GM23338 (cell line): ENCODE results near the gene CHN1. TPM values are rescaled to one million over a fixed set of nuclear protein-coding genes. Genes with fewer than 3 reads are reported as not detected.

Experiments used
- ATAC-seq: fragments of 200-7000 bp; cut with Tn5 transposase; 3 replicates; pipeline ENCODE4 v1.9.1; 2020
- DNase-seq: peaks from one replicate; pipeline ENCODE4 v3.0.0-alpha.2; 2015; ENCODE audit warnings: low spot score
- H2AFZ ChIP-seq: fragments of 200-600 bp; sonication (generic); 2 replicates; pipeline ENCODE4 v1.8.0; 2016; ENCODE audit warnings: antibody characterized with exemption, mild to moderate bottlenecking, moderate library complexity
- H3F3A ChIP-seq: fragments of 200-600 bp; sonication (generic); replicated peaks from 2 replicates; pipeline ENCODE4 v1.8.0; 2017; ENCODE audit warnings: antibody characterized with exemption, mixed run types, low read depth
- H3K27ac ChIP-seq: fragments of 200-600 bp; sonication (generic); 2 replicates; pipeline ENCODE4 v1.6.1; 2016; ENCODE audit warnings: low read depth
- H3K27me3 ChIP-seq: fragments of 200-600 bp; sonication (generic); 2 replicates; pipeline ENCODE4 v1.8.0; 2016; ENCODE audit warnings: mild to moderate bottlenecking, mixed run types, moderate library complexity; ENCODE audit not compliant: insufficient read depth
- H3K36me3 ChIP-seq: fragments of 200-600 bp; sonication (generic); 2 replicates; pipeline ENCODE4 v1.8.0; 2016; ENCODE audit warnings: mild to moderate bottlenecking; ENCODE audit not compliant: insufficient read depth
- H3K4me1 ChIP-seq: fragments of 200-600 bp; sonication (generic); 2 replicates; pipeline ENCODE4 v1.8.0; 2016; ENCODE audit warnings: mild to moderate bottlenecking, moderate library complexity; ENCODE audit not compliant: insufficient read depth
- H3K4me2 ChIP-seq: fragments of 200-600 bp; sonication (generic); 2 replicates; pipeline ENCODE4 v1.7.1; 2017; ENCODE audit warnings: mixed run types
- H3K4me3 ChIP-seq: fragments of 200-600 bp; sonication (generic); 2 replicates; pipeline ENCODE4 v1.6.1; 2016; ENCODE audit warnings: mixed run types
- H3K79me2 ChIP-seq: fragments of 200-600 bp; sonication (generic); replicated peaks from 2 replicates; pipeline ENCODE4 v1.8.0; 2017; ENCODE audit warnings: mild to moderate bottlenecking; ENCODE audit not compliant: insufficient read depth
- H3K9me2 ChIP-seq: fragments of 200-600 bp; sonication (generic); 2 replicates; pipeline ENCODE4 v1.8.0; 2017; ENCODE audit not compliant: insufficient read depth
- H4K20me1 ChIP-seq: fragments of 200-600 bp; sonication (generic); replicated peaks from 2 replicates; pipeline ENCODE4 v1.8.0; 2017; ENCODE audit warnings: mild to moderate bottlenecking; ENCODE audit not compliant: insufficient read depth
- H3K27ac Mint-ChIP-seq: 2 replicates; pipeline ENCODE4 v1.8.0; 2020; ENCODE audit warnings: inconsistent platforms, mild to moderate bottlenecking, moderate library complexity, mixed read lengths
- H3K27me3 Mint-ChIP-seq: 3 replicates; pipeline ENCODE4 v1.8.0; 2022; ENCODE audit warnings: low read depth, mild to moderate bottlenecking, moderate library complexity, mixed read lengths, inconsistent platforms; ENCODE audit not compliant: insufficient read depth, poor library complexity
- H3K36me3 Mint-ChIP-seq: 3 replicates; pipeline ENCODE4 v1.8.0; 2021; ENCODE audit warnings: low read depth, mild to moderate bottlenecking, inconsistent platforms, moderate library complexity, mixed read lengths
- H3K4me1 Mint-ChIP-seq: 3 replicates; pipeline ENCODE4 v1.8.0; 2020; ENCODE audit warnings: mild to moderate bottlenecking, inconsistent platforms, mixed read lengths
- H3K4me3 Mint-ChIP-seq: 3 replicates; pipeline ENCODE4 v1.8.0; 2021; ENCODE audit warnings: moderate library complexity, mild to moderate bottlenecking, inconsistent platforms, mixed read lengths
- H3K9me3 Mint-ChIP-seq: 3 replicates; pipeline ENCODE4 v1.8.0; 2020; ENCODE audit warnings: moderate library complexity, mild to moderate bottlenecking, inconsistent platforms, mixed read lengths
- EZH2 ChIP-seq: fragments of 200-600 bp; sonication (generic); IDR thresholded peaks from one replicate; pipeline ENCODE4 v1.8.0; 2017; ENCODE audit warnings: antibody characterized with exemption, mild to moderate bottlenecking, low read depth; ENCODE audit not compliant: unreplicated experiment
- EZH2phosphoT487 ChIP-seq: fragments of 200-600 bp; sonication (generic); IDR thresholded peaks from one replicate; pipeline ENCODE4 v1.8.1; 2018; ENCODE audit warnings: antibody characterized with exemption; ENCODE audit not compliant: unreplicated experiment
- JUNB ChIP-seq: IDR thresholded peaks from one replicate; pipeline ENCODE4 v1.6.1; 2016; ENCODE audit warnings: antibody characterized with exemption; ENCODE audit not compliant: unreplicated experiment
- NANOG ChIP-seq: IDR thresholded peaks from 2 replicates; pipeline ENCODE4 v1.6.1; 2016; ENCODE audit warnings: antibody characterized with exemption, borderline replicate concordance
- POLR2AphosphoS5 ChIP-seq: IDR thresholded peaks from 2 replicates; pipeline ENCODE4 v1.6.1; 2016; ENCODE audit warnings: antibody characterized with exemption, low read depth
- STAT1 ChIP-seq: IDR thresholded peaks from one replicate; pipeline ENCODE4 v1.6.1; 2016; ENCODE audit warnings: antibody characterized with exemption; ENCODE audit not compliant: unreplicated experiment
- ZNF114 ChIP-seq: fragments of 250-450 bp; sonication (Bioruptor Pico); IDR thresholded peaks from 2 replicates; pipeline ENCODE4 v1.5.0; 2020; ENCODE audit warnings: mild to moderate bottlenecking, moderate library complexity
- ZNF331 ChIP-seq: fragments of 250-450 bp; sonication (Bioruptor Pico); IDR thresholded peaks from 2 replicates; pipeline ENCODE4 v1.5.0; 2020; ENCODE audit warnings: low read depth, mild to moderate bottlenecking, moderate library complexity
- polyA plus RNA-seq: library from polyadenylated mRNA; unstranded; fragments of >200 nt; fragmentation: Nextera tagmentation; extraction: Ambion mirVana; gene quantifications from 2 replicates; pipeline ENCODE4 v1.2.1, GENCODE V29; 2016
- total RNA-seq: library from RNA; depleted of rRNA; stranded (reverse); fragments of >200 nt; shearing (Covaris generic); gene quantifications from 2 replicates; pipeline ENCODE4 v1.2.3, GENCODE V29; 2014
- TF ChIP-seq, protein P1 (sequence below), 2 experiments: fragments of 200-600 bp in 1 of 2; sonication (generic) in 1 of 2; conservative IDR thresholded peaks; 2 replicates each; pipeline versions ENCODE4 v1.5.1 to v1.6.1; 2016 to 2017; ENCODE audit warnings: antibody characterized with exemption in 2 of 2, low read depth in 2 of 2, mild to moderate bottlenecking in 2 of 2, moderate library complexity in 1 of 2
- TF ChIP-seq, protein P2 (sequence below): IDR thresholded peaks from 2 replicates; pipeline ENCODE4 v1.6.1; 2016; ENCODE audit warnings: antibody characterized with exemption
- TF ChIP-seq, protein P3 (sequence below): IDR thresholded peaks from one replicate; pipeline ENCODE4 v1.6.1; 2018; ENCODE audit warnings: antibody characterized with exemption; ENCODE audit not compliant: unreplicated experiment
- TF ChIP-seq, protein P4 (sequence below): fragments of 250-450 bp; sonication (Bioruptor Pico); IDR thresholded peaks from 2 replicates; pipeline ENCODE4 v1.5.0; 2020; ENCODE audit warnings: mild to moderate bottlenecking, moderate library complexity

The CHN1 gene
- total and polyA plus RNA-seq, 2 experiments from 2014 or later = 28.1 to 36.5 TPM

DNA sequence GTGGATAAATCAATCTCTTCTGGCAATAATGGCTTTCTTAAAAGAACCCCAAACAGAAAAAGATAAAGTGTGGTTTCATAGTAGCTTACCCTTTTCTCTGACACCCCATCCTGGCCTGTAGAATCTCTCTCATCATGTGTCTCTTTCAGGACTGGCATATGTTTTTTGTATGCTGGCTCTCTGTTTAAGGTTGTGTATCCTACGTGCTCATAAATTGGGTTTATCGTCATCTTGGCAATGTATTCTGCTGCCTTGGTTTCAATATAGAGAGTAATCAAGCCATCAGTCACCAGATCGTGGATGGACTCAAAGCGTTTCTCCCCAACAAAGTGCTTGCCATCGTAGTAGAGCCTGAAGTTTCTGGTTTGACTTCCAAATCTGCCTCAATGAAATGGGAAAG, 127.4 kb downstream of the CHN1 start:
- Mint-ChIP-seq H3K4me1 (peaks cover 46% of the 10 kb centered on the region), H3K36me3 (peaks cover 12% of the 10 kb centered on the region; the same call in 2 of the 3 replicates), H3K27ac (peak overlapping the region; percentile 60; the same call in 1 of the 2 replicates), H3K4me3 (no peak overlapping the region), H3K9me3 (no peaks in the 10 kb centered on the region), H3K27me3 (no peaks in the 10 kb centered on the region)
- peaks cover 54% of the 10 kb centered on the region for H3K4me1 ChIP-seq
- H3K79me2 ChIP-seq = no peaks in the 10 kb centered on the region
- H3K27ac ChIP-seq = peak overlapping the region; percentile 32; the same call in 1 of the 2 replicates
- no peaks in the 10 kb centered on the region for H3F3A ChIP-seq
- H3K36me3 ChIP-seq = no peaks in the 10 kb centered on the region
- no peak overlapping the region for H2AFZ ChIP-seq
- H3K4me3 ChIP-seq = no peak overlapping the region
- H3K4me2 ChIP-seq = no peak overlapping the region
- H3K9me2 ChIP-seq = no peaks in the 10 kb centered on the region
- H4K20me1 ChIP-seq = no peaks in the 10 kb centered on the region
- DNase-seq (no peak), ATAC-seq (no peak)
- TF ChIP-seq, protein P1, sequence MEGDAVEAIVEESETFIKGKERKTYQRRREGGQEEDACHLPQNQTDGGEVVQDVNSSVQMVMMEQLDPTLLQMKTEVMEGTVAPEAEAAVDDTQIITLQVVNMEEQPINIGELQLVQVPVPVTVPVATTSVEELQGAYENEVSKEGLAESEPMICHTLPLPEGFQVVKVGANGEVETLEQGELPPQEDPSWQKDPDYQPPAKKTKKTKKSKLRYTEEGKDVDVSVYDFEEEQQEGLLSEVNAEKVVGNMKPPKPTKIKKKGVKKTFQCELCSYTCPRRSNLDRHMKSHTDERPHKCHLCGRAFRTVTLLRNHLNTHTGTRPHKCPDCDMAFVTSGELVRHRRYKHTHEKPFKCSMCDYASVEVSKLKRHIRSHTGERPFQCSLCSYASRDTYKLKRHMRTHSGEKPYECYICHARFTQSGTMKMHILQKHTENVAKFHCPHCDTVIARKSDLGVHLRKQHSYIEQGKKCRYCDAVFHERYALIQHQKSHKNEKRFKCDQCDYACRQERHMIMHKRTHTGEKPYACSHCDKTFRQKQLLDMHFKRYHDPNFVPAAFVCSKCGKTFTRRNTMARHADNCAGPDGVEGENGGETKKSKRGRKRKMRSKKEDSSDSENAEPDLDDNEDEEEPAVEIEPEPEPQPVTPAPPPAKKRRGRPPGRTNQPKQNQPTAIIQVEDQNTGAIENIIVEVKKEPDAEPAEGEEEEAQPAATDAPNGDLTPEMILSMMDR (conservative IDR thresholded peaks at IDR 0.05; ENCODE audit: low read depth in 2 of 2) = no peak
- no peak for TF ChIP-seq EZH2phosphoT487
- no peak for TF ChIP-seq ZNF114 (CRISPR knock-in tag)
- TF ChIP-seq, protein P2, sequence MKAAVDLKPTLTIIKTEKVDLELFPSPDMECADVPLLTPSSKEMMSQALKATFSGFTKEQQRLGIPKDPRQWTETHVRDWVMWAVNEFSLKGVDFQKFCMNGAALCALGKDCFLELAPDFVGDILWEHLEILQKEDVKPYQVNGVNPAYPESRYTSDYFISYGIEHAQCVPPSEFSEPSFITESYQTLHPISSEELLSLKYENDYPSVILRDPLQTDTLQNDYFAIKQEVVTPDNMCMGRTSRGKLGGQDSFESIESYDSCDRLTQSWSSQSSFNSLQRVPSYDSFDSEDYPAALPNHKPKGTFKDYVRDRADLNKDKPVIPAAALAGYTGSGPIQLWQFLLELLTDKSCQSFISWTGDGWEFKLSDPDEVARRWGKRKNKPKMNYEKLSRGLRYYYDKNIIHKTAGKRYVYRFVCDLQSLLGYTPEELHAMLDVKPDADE = no peak
- TF ChIP-seq STAT1 = no peak
- TF ChIP-seq, protein P3, sequence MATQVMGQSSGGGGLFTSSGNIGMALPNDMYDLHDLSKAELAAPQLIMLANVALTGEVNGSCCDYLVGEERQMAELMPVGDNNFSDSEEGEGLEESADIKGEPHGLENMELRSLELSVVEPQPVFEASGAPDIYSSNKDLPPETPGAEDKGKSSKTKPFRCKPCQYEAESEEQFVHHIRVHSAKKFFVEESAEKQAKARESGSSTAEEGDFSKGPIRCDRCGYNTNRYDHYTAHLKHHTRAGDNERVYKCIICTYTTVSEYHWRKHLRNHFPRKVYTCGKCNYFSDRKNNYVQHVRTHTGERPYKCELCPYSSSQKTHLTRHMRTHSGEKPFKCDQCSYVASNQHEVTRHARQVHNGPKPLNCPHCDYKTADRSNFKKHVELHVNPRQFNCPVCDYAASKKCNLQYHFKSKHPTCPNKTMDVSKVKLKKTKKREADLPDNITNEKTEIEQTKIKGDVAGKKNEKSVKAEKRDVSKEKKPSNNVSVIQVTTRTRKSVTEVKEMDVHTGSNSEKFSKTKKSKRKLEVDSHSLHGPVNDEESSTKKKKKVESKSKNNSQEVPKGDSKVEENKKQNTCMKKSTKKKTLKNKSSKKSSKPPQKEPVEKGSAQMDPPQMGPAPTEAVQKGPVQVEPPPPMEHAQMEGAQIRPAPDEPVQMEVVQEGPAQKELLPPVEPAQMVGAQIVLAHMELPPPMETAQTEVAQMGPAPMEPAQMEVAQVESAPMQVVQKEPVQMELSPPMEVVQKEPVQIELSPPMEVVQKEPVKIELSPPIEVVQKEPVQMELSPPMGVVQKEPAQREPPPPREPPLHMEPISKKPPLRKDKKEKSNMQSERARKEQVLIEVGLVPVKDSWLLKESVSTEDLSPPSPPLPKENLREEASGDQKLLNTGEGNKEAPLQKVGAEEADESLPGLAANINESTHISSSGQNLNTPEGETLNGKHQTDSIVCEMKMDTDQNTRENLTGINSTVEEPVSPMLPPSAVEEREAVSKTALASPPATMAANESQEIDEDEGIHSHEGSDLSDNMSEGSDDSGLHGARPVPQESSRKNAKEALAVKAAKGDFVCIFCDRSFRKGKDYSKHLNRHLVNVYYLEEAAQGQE = no peak
- TF ChIP-seq, protein P4, sequence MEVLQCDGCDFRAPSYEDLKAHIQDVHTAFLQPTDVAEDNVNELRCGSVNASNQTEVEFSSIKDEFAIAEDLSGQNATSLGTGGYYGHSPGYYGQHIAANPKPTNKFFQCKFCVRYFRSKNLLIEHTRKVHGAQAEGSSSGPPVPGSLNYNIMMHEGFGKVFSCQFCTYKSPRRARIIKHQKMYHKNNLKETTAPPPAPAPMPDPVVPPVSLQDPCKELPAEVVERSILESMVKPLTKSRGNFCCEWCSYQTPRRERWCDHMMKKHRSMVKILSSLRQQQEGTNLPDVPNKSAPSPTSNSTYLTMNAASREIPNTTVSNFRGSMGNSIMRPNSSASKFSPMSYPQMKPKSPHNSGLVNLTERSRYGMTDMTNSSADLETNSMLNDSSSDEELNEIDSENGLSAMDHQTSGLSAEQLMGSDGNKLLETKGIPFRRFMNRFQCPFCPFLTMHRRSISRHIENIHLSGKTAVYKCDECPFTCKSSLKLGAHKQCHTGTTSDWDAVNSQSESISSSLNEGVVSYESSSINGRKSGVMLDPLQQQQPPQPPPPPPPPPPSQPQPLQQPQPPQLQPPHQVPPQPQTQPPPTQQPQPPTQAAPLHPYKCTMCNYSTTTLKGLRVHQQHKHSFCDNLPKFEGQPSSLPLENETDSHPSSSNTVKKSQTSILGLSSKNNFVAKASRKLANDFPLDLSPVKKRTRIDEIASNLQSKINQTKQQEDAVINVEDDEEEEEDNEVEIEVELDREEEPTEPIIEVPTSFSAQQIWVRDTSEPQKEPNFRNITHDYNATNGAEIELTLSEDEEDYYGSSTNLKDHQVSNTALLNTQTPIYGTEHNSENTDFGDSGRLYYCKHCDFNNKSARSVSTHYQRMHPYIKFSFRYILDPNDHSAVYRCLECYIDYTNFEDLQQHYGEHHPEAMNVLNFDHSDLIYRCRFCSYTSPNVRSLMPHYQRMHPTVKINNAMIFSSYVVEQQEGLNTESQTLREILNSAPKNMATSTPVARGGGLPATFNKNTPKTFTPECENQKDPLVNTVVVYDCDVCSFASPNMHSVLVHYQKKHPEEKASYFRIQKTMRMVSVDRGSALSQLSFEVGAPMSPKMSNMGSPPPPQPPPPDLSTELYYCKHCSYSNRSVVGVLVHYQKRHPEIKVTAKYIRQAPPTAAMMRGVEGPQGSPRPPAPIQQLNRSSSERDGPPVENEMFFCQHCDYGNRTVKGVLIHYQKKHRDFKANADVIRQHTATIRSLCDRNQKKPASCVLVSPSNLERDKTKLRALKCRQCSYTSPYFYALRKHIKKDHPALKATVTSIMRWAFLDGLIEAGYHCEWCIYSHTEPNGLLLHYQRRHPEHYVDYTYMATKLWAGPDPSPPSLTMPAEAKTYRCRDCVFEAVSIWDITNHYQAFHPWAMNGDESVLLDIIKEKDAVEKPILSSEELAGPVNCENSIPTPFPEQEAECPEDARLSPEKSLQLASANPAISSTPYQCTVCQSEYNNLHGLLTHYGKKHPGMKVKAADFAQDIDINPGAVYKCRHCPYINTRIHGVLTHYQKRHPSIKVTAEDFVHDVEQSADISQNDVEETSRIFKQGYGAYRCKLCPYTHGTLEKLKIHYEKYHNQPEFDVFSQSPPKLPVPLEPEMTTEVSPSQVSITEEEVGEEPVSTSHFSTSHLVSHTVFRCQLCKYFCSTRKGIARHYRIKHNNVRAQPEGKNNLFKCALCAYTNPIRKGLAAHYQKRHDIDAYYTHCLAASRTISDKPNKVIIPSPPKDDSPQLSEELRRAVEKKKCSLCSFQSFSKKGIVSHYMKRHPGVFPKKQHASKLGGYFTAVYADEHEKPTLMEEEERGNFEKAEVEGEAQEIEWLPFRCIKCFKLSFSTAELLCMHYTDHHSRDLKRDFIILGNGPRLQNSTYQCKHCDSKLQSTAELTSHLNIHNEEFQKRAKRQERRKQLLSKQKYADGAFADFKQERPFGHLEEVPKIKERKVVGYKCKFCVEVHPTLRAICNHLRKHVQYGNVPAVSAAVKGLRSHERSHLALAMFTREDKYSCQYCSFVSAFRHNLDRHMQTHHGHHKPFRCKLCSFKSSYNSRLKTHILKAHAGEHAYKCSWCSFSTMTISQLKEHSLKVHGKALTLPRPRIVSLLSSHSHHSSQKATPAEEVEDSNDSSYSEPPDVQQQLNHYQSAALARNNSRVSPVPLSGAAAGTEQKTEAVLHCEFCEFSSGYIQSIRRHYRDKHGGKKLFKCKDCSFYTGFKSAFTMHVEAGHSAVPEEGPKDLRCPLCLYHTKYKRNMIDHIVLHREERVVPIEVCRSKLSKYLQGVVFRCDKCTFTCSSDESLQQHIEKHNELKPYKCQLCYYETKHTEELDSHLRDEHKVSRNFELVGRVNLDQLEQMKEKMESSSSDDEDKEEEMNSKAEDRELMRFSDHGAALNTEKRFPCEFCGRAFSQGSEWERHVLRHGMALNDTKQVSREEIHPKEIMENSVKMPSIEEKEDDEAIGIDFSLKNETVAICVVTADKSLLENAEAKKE = no peak
- no peak for TF ChIP-seq POLR2AphosphoS5
- no peak for TF ChIP-seq EZH2
- no peak for TF ChIP-seq NANOG
- no peak for TF ChIP-seq JUNB
- TF ChIP-seq ZNF331 (CRISPR knock-in tag) = no peak
- H3K27me3 ChIP-seq = no peaks in the 10 kb centered on the region
